ENCODE measurements around the gene NEMP2. TPM values are rescaled to one million over a fixed set of nuclear protein-coding genes. Genes with fewer than 3 reads are reported as not detected.

NEMP2 gene
- total and polyA plus RNA-seq, 12 donors = 0.61 to 8.4 (median 4.9) TPM

- peaks cover 0 to 4% of the 10 kb centered on the region in 2 donors for H3K4me1 ChIP-seq (replicated peaks in 1 of 2)
- H3K27ac ChIP-seq = no peak overlapping the region
- DNase-seq = no peak
- H3K4me3 ChIP-seq = no peak overlapping the region
- intact Hi-C loops (cut with DNase I) = no loop called here
- 85 to 89% (median 88%) methylated on average over 6 of the region's 6 CpGs for WGBS, 4 donors
- no peaks in the 10 kb centered on the region for H3K27me3 ChIP-seq
- H3K36me3 ChIP-seq (replicated peaks in 1 of 2) = no peaks in the 10 kb centered on the region
- no peak for TF ChIP-seq POLR2A (IDR thresholded peaks at IDR 0.05)
- H3K9me3 ChIP-seq (replicated peaks in 1 of 3) = no peaks in the 10 kb centered on the region
These were observed 42.1 kb upstream of the NEMP2 start for GRCh38 chr2:190576573-190576972.

GRCh38 chr2:190575263-190575662 lies 40.7 kb upstream of the NEMP2 start:
- peaks cover 0 to 4% of the 10 kb centered on the region in 2 donors for H3K4me1 ChIP-seq (replicated peaks in 1 of 2)
- 81 to 95% (median 87%) methylated on average over 1 of the region's 1 CpG for WGBS, 4 donors
- intact Hi-C loops (cut with DNase I) = no loop called here

GRCh38 chr2:190574169-190574568 lies 39.6 kb upstream of the NEMP2 start:
- Histone ChIP-seq H3K27ac (no peak overlapping the region), H3K4me3 (no peak overlapping the region), H3K27me3 (no peaks in the 10 kb centered on the region), H3K9me3 (replicated peaks in 1 of 3) (no peaks in the 10 kb centered on the region), H3K4me1 (replicated peaks in 1 of 2) (peaks cover 0 to 4% of the 10 kb centered on the region in 2 donors), H3K36me3 (replicated peaks in 1 of 2) (no peaks in the 10 kb centered on the region)
- no peak for TF ChIP-seq CTCF (IDR thresholded peaks at IDR 0.05)
- no peak for TF ChIP-seq POLR2A (IDR thresholded peaks at IDR 0.05)
- intact Hi-C loops (cut with DNase I) = no loop called here
- DNase-seq = no peak

More at GRCh38 chr2:190575263-190575662, 40.7 kb upstream of the NEMP2 start:
- no peak overlapping the region for H3K27ac ChIP-seq
- no peaks in the 10 kb centered on the region for H3K36me3 ChIP-seq (replicated peaks in 1 of 2)
- H3K4me3 ChIP-seq = no peak overlapping the region
- no peaks in the 10 kb centered on the region for H3K27me3 ChIP-seq
- DNase-seq = no peak
- H3K9me3 ChIP-seq (replicated peaks in 1 of 3) = no peaks in the 10 kb centered on the region
- TF ChIP-seq CTCF (IDR thresholded peaks at IDR 0.05) = no peak
- TF ChIP-seq POLR2A (IDR thresholded peaks at IDR 0.05) = no peak

GRCh38 chr2:190572246-190572645 lies 37.7 kb upstream of the NEMP2 start:
- H3K27me3 ChIP-seq = no peaks in the 10 kb centered on the region
- no peak overlapping the region for H3K27ac ChIP-seq
- H3K4me1 ChIP-seq (replicated peaks in 1 of 2) = no peaks in the 10 kb centered on the region
- DNase-seq = no peak
- no peaks in the 10 kb centered on the region for H3K9me3 ChIP-seq (replicated peaks in 1 of 3)
- intact Hi-C loops (cut with DNase I) = no loop called here
- no peaks in the 10 kb centered on the region for H3K36me3 ChIP-seq (replicated peaks in 1 of 2)
- no peak overlapping the region for H3K4me3 ChIP-seq
- TF ChIP-seq CTCF (IDR thresholded peaks at IDR 0.05) (no peak), POLR2A (IDR thresholded peaks at IDR 0.05) (no peak)

- intact Hi-C loops (cut with DNase I) = no loop called here
- DNase-seq = no peak
- Histone ChIP-seq H3K4me3 (no peak overlapping the region), H3K27me3 (no peaks in the 10 kb centered on the region), H3K4me1 (replicated peaks in 1 of 2) (no peaks in the 10 kb centered on the region), H3K36me3 (replicated peaks in 1 of 2) (no peaks in the 10 kb centered on the region), H3K27ac (no peak overlapping the region), H3K9me3 (replicated peaks in 1 of 3) (no peaks in the 10 kb centered on the region)
- TF ChIP-seq POLR2A (IDR thresholded peaks at IDR 0.05) (no peak), CTCF (IDR thresholded peaks at IDR 0.05) (no peak)
These were observed 37.2 kb upstream of the NEMP2 start for GRCh38 chr2:190571686-190572085.

All from adrenal gland (tissue), 12 donors.